ENCODE data around the gene ZBTB7C. TPM values are rescaled to one million over a fixed set of nuclear protein-coding genes. Genes with fewer than 3 reads are reported as not detected.

Gene ZBTB7C
- polyA plus RNA-seq, 3 donors, result 12.6 to 14.7 (median 13.9) TPM

- no peak for DNase-seq (ENCODE audit: low read depth in 3 of 3, low spot score in 2 of 3)
Measured at GRCh38 chr18:47990981-47991380, 418.2 kb downstream of the ZBTB7C start.

- no peak for DNase-seq (ENCODE audit: low read depth in 3 of 3, low spot score in 2 of 3)
Measured at GRCh38 chr18:47987388-47987699, 421.8 kb downstream of the ZBTB7C start.

- no peak for DNase-seq (ENCODE audit: low read depth in 3 of 3, low spot score in 2 of 3)
Measured at GRCh38 chr18:47986620-47987387, 422.4 kb downstream of the ZBTB7C start.

GRCh38 chr18:47985866-47986265 is 423.3 kb downstream of the ZBTB7C start:
- DNase-seq (ENCODE audit: low read depth in 3 of 3, low spot score in 2 of 3), result no peak

- DNase-seq (ENCODE audit: low read depth in 3 of 3, low spot score in 2 of 3), result no peak
Measured at GRCh38 chr18:47984991-47985390, 424.2 kb downstream of the ZBTB7C start.

GRCh38 chr18:47983946-47984345 is 425.2 kb downstream of the ZBTB7C start:
- no peak for DNase-seq (ENCODE audit: low read depth in 3 of 3, low spot score in 2 of 3)

GRCh38 chr18:47983055-47983454 is 426.1 kb downstream of the ZBTB7C start:
- no peak for DNase-seq (ENCODE audit: low read depth in 3 of 3, low spot score in 2 of 3)

GRCh38 chr18:47981830-47982229 is 427.4 kb downstream of the ZBTB7C start:
- DNase-seq (ENCODE audit: low read depth in 3 of 3, low spot score in 2 of 3), result no peak

GRCh38 chr18:47981320-47981719 is 427.9 kb downstream of the ZBTB7C start:
- no peak for DNase-seq (ENCODE audit: low read depth in 3 of 3, low spot score in 2 of 3)

GRCh38 chr18:47979611-47980200 is 429.5 kb downstream of the ZBTB7C start:
- no peak for DNase-seq (ENCODE audit: low read depth in 3 of 3, low spot score in 2 of 3)

GRCh38 chr18:47978603-47979002 is 430.6 kb downstream of the ZBTB7C start:
- no peak for DNase-seq (ENCODE audit: low read depth in 3 of 3, low spot score in 2 of 3)

GRCh38 chr18:47978141-47978540 is 431.0 kb downstream of the ZBTB7C start:
- no peak for DNase-seq (ENCODE audit: low read depth in 3 of 3, low spot score in 2 of 3)

Other genes with a start within 250 kb of the ZBTB7C start
- 10 to 100 TPM; 13.9 to 17.0 (median 15.3) TPM for gene CTIF, start 129.6 kb upstream of the ZBTB7C start, polyA plus RNA-seq (ENCODE audit: insufficient read length in 3 of 3)

Data from right renal cortex interstitium (tissue), 3 donors.